ENCODE data around the gene CLDN15.

GRCh38 chr7:101197991-101198390, 39.6 kb downstream of the CLDN15 start:
- TF ChIP-seq CTCF (IDR thresholded peaks at IDR 0.05) (no peak), POLR2A (IDR thresholded peaks at IDR 0.05) (no peak)
